ENCODE data around the gene GPHN. TPM values are rescaled to one million over a fixed set of nuclear protein-coding genes. Genes with fewer than 3 reads are reported as not detected.

Gene GPHN
- total and polyA plus RNA-seq, 2 of the 8 experiments (the other 6 are each of a cell fraction or from before 2014, with no cell fraction given) = 6.0 to 16.0 TPM

DNA sequence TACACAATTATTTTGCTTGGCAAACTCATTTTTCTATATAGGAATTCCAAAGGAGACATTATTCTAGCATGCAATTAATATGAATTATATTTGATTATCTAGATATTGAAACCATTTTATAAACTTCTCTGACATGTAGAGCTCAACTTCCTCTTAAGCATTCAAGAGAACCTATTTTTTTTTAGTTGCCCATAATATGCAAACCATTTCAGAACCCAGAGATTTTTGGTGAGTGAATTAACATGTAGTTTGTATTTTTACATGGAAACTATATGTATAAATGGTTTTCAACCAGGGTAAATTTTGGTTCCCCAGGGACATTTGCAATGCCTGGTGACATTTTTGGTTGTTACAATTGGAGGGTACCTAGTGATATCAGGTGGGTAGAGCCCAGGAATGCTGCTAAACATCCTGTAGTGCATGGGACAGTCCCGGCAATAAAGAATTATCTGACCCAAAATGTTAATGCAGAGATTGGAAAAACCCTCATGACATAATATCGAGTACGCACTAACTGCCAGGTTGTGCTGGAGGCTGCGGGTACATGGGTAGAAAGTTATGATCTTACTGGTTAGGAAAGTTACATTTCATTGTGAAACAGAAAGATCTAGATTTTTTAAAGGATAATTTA lies 342.4 kb downstream of the GPHN start:
- Histone ChIP-seq H4K20me1 (replicated peaks in 1 of 2; ENCODE audit: control insufficient read depth in 1 of 2, insufficient read depth in 2 of 2, low read length in 2 of 2) (no peaks in the 10 kb centered on the region), H3K79me2 (ENCODE audit: control insufficient read depth in 1 of 2, insufficient read depth in 2 of 2, low read length in 2 of 2) (no peaks in the 10 kb centered on the region), H3K4me3 (ENCODE audit: extremely low read depth in 1 of 4, insufficient read depth in 2 of 4, low read depth in 3 of 4, low read length in 4 of 4) (no peak overlapping the region), H4K5ac (ENCODE audit: insufficient read length, low read depth, low read length) (no peak overlapping the region), H2BK20ac (ENCODE audit: low read length) (no peak overlapping the region), H2BK120ac (replicated peaks; ENCODE audit: low read depth, low read length) (no peak overlapping the region), H3K4ac (replicated peaks; ENCODE audit: insufficient read length, low read depth, low read length) (no peak overlapping the region), H3K79me1 (ENCODE audit: low read depth, low read length) (no peaks in the 10 kb centered on the region), H2BK15ac (ENCODE audit: low read length) (no peak overlapping the region), H3K36me3 (ENCODE audit: control insufficient read depth in 2 of 4, insufficient read depth in 4 of 4, low read length in 3 of 4) (no peaks in the 10 kb centered on the region), H2AFZ (ENCODE audit: low read length) (no peak overlapping the region), H3K4me1 (replicated peaks in 1 of 4; ENCODE audit: control insufficient read depth in 3 of 4, insufficient read depth in 4 of 4, low read length in 3 of 4) (no peaks in the 10 kb centered on the region), H3K9ac (replicated peaks in 1 of 4; ENCODE audit: extremely low read depth in 1 of 4, low read depth in 3 of 4, low read length in 3 of 4) (no peak overlapping the region), H3K14ac (ENCODE audit: insufficient read length) (no peak overlapping the region), H3K4me2 (ENCODE audit: insufficient read depth in 1 of 2, low read depth in 2 of 2, low read length in 2 of 2) (no peak overlapping the region), H3K18ac (ENCODE audit: extremely low read depth, low read length) (no peak overlapping the region), H2BK5ac (ENCODE audit: low read depth, low read length) (no peak overlapping the region), H3K27ac (ENCODE audit: low read depth, low read length) (no peak overlapping the region), H3K56ac (replicated peaks; ENCODE audit: insufficient read length, low read depth, low read length) (no peak overlapping the region), H4K91ac (replicated peaks; ENCODE audit: insufficient read length, low read length) (no peak overlapping the region), H3K23me2 (ENCODE audit: low read depth, low read length) (no peaks in the 10 kb centered on the region), H3K9me3 (ENCODE audit: insufficient read depth in 2 of 2, low read depth in 1 of 2, low read length in 1 of 2) (no peaks in the 10 kb centered on the region), H2BK12ac (ENCODE audit: low read depth, low read length) (no peak overlapping the region), H4K8ac (ENCODE audit: extremely low read depth, insufficient read depth, low read length) (no peak overlapping the region), H3K27me3 (replicated peaks in 1 of 4; ENCODE audit: control insufficient read depth in 3 of 4, extremely low read depth in 1 of 4, insufficient read depth in 3 of 4, low read length in 3 of 4) (no peaks in the 10 kb centered on the region), H2AK5ac (ENCODE audit: low read depth, low read length) (no peak overlapping the region), H3K23ac (ENCODE audit: insufficient read length) (no peak overlapping the region)
- 94% methylated on average over 4 of the region's 4 CpGs; no CpG with 5 or more reads in 1 of the 2 experiments for whole genome bisulfite sequencing, 2 experiments (ENCODE audit: extremely low coverage in 1 of 2, insufficient coverage in 1 of 2, insufficient read length in 1 of 2, insufficient replicate concordance in 2 of 2, low coverage in 1 of 2, low lambda C conversion rate in 2 of 2, missing lambda C conversion rate in 1 of 2)
- DNase-seq (ENCODE audit: low read depth in 1 of 2, low spot score in 2 of 2) (no peak), FAIRE-seq (no peak)
- ChIA-PET POLR2A (ENCODE audit: partially characterized antibody) (interaction anchor here (0.6 kb wide), 1 partner anchor 585 kb away, joined by 5 read pairs; no protein-coding TSS in a partner anchor), CTCF (ENCODE audit: partially characterized antibody) (interaction anchor here (0.6 to 0.7 kb wide), 3 partner anchors 25 to 110 kb away, joined by 3 to 4 read pairs (median 3); no protein-coding TSS in a partner anchor)
- no peak for TF ChIP-seq SRF (IDR thresholded peaks at IDR 0.05; ENCODE audit: low read depth, low read length)
- TF ChIP-seq, protein P1, sequence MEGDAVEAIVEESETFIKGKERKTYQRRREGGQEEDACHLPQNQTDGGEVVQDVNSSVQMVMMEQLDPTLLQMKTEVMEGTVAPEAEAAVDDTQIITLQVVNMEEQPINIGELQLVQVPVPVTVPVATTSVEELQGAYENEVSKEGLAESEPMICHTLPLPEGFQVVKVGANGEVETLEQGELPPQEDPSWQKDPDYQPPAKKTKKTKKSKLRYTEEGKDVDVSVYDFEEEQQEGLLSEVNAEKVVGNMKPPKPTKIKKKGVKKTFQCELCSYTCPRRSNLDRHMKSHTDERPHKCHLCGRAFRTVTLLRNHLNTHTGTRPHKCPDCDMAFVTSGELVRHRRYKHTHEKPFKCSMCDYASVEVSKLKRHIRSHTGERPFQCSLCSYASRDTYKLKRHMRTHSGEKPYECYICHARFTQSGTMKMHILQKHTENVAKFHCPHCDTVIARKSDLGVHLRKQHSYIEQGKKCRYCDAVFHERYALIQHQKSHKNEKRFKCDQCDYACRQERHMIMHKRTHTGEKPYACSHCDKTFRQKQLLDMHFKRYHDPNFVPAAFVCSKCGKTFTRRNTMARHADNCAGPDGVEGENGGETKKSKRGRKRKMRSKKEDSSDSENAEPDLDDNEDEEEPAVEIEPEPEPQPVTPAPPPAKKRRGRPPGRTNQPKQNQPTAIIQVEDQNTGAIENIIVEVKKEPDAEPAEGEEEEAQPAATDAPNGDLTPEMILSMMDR (IDR thresholded peaks at IDR 0.05; ENCODE audit: control extremely low read depth in 1 of 3, insufficient read depth in 1 of 3, low read depth in 1 of 3, low read length in 3 of 3) = no peak
- TF ChIP-seq CBX8 (IDR thresholded peaks at IDR 0.05; ENCODE audit: borderline replicate concordance, low read depth, low read length) = no peak
- no peak for TF ChIP-seq CREB1 (IDR thresholded peaks at IDR 0.05)
- TF ChIP-seq MAFK (IDR thresholded peaks at IDR 0.05; ENCODE audit: low read depth, low read length) = no peak
- no peak for TF ChIP-seq SIN3A (conservative IDR thresholded peaks at IDR 0.05 in 1 of 2, IDR thresholded peaks at IDR 0.05 in 1 of 2; ENCODE audit: low read depth in 1 of 2, low read length in 2 of 2)
- no peak for TF ChIP-seq TBP (IDR thresholded peaks at IDR 0.05; ENCODE audit: low read depth, low read length)
- TF ChIP-seq ASH2L (IDR thresholded peaks at IDR 0.05; ENCODE audit: low read length) = no peak
- no peak for TF ChIP-seq RFX5 (IDR thresholded peaks at IDR 0.05; ENCODE audit: borderline replicate concordance, low read depth, low read length)

All from H1 (cell line).